GM18502 (cell line): ENCODE data around the gene EYS.
A peak's percentile ranks its signal among the peaks of the same experiment; 100 is the strongest.

Source experiments
- ATAC-seq: cut with Tn5 transposase; IDR thresholded peaks from one replicate; pipeline ENCODE4 v1.9.1; 2021; ENCODE audit warnings: mild to moderate bottlenecking; ENCODE audit not compliant: unreplicated experiment, poor library complexity

EYS gene

GRCh38 chr6:64439274-64439673 lies 1267.8 kb downstream of the EYS start:
- no peak for ATAC-seq

GRCh38 chr6:64437996-64438395 lies 1269.0 kb downstream of the EYS start:
- no peak for ATAC-seq

- ATAC-seq: no peak
These were observed 1277.1 kb downstream of the EYS start for GRCh38 chr6:64429926-64430325.

GRCh38 chr6:64428186-64428585 lies 1278.8 kb downstream of the EYS start:
- no peak for ATAC-seq

- ATAC-seq: no peak
These were observed 1291.1 kb downstream of the EYS start for GRCh38 chr6:64415926-64416325.

DNA sequence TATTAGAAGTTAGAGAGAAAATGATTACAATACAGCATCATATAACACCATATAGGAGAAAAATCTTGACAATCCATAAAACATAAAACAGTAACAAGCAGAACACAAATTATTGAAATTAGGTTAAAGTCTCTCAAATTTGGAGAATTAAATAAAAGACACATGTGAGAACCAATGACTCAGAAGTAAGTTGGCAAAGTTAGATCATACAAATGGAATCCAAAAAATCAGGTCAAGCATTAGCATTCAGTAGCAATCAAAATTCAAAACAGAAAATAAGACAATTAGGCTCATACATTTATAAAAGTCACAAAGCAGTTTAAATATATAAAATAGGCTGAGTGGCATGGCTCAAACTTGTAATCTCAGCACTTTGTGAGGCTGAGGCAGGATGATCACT lies 1295.8 kb downstream of the EYS start:
- no peak for ATAC-seq

GRCh38 chr6:64409948-64410347 lies 1297.1 kb downstream of the EYS start:
- no peak for ATAC-seq

DNA sequence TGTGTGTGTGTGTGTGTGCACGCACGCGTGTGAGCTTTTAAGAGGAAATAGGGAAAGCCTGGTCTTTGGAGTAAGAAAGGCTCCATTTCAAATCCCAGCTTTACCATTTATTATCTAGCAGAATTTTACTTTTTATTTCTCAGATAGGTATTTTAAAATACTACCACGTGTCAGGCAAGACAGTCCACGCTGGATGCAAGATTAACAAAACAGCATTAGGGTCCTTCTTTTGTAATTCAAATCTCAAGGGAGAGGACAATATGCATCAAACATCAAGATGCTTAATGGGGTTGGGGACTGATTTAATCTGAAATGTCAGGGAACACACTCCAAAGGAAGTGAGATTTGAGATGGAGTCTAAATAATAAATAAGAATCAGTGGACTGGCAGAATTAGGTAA lies 1302.6 kb downstream of the EYS start:
- ATAC-seq: no peak

- no peak for ATAC-seq
These were observed 1323.7 kb downstream of the EYS start for GRCh38 chr6:64383277-64383676.

DNA sequence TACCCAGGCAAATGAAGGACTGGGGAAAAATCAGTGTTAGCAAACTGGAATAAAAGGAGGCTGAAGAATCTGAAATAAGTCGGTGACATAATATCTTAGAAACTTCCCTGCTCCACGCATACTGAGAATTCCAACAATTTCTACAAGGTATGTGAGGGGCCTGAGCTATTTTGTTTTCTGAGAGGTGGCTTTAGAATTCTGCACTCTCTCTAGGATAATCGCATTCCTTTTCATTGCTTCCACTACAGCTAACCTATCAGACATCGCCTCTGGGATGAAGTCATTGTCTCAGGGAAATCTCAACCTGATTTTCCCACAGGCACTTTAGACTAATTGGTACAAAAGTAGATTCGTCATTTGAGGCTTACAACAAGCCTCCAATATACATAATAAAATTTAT lies 1330.6 kb downstream of the EYS start:
- ATAC-seq: no peak

DNA sequence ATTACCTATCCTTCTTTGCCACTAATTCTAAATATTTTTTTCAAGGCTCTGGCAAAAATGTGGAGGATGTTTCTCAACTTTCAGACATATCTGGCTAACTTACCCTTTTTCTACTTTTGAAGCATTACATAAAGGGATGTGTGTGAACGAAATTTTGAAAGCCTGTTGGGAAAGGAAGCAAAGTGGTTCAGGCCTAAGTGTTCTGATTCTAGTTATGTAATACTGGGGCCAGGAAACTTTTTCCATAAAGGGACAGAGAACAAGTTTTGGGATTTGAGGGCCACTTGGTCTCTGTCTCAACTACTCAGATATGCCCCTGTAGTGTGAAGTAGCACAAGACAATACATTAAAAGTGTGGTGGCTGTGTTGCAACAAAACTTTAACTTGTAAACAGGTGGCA lies 1349.6 kb downstream of the EYS start:
- ATAC-seq: no peak

GRCh38 chr6:64347411-64347810 lies 1359.6 kb downstream of the EYS start:
- no peak for ATAC-seq

DNA sequence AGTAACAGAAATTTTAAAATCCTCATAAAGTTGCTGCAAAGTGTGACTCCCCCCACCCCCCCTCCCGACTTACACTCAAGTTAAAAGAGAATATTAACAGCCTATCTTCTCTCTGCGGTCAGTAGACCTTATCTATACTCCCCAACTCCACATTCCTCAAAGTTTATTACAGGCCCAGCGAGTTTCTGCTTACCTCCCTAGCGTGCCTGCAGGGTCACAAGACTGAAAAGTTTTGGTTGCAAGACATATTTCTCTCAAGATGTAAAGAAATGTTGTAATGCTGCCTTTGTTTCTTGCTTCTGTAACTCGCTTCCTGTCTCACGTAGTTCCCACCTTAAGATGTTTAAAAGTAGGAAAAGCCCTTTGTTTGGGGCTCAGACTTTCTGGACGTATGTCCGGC lies 1371.8 kb downstream of the EYS start:
- no peak for ATAC-seq

DNA sequence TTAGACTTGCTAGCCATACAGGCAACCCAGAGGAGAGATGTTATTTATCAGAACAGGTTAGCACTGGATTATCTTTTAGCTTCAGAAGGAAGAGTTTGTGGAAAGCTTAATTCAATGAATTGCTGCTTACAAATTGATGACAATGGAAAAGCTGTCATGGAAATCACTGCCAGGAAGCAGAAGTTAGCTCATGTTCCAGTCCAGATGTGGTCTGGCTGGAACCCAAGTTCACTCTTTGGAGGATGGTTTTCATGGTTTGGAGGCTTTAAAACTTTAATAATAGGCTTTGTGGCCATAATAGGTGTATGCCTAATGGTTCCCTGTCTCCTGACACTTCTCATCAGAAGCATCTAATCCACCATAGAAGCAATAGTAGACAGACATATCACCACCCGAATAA lies 1372.4 kb downstream of the EYS start:
- ATAC-seq: no peak

GRCh38 chr6:64330694-64331307 lies 1376.2 kb downstream of the EYS start:
- peak; percentile 54 for ATAC-seq

DNA sequence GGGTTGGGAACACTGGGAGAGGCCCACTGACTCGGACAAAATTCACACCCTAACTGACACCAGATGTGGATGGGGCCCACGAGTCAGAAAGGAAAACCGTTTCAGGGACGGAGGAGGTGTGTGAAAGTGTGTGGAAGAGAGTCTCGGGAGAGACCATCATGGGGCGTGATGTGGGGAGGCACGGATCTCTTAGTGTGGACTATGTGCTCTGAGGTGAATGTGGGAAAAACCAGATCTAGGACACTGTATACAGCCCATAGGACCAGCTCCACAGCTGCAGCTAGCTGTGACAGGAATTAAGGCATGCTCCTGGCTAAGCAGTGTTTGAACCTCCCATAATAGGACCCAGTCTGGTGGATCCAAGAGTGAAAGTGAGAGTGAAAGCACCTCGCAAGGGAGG lies 1380.1 kb downstream of the EYS start:
- no peak for ATAC-seq

GRCh38 chr6:64325093-64325492 lies 1381.9 kb downstream of the EYS start:
- ATAC-seq: no peak

DNA sequence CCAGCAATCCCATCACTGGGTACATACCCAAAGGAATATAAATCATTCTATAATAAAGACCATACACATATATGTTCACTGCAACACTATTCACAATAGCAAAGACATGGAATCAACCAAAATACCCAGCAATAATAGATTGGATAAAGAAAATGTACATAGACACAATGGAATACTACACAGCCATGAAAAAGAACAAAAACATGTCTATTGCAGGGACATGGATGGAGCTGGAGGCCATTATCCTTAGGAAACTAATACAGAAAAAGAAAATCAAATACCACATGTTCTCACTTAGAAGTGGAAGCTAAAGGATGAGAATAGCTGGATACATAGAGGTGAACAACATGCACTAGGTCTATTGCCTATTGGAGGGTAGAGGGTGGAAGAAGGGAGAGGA lies 1396.8 kb downstream of the EYS start:
- ATAC-seq: no peak

- ATAC-seq: no peak
These were observed 1405.5 kb downstream of the EYS start for GRCh38 chr6:64301307-64302236.

DNA sequence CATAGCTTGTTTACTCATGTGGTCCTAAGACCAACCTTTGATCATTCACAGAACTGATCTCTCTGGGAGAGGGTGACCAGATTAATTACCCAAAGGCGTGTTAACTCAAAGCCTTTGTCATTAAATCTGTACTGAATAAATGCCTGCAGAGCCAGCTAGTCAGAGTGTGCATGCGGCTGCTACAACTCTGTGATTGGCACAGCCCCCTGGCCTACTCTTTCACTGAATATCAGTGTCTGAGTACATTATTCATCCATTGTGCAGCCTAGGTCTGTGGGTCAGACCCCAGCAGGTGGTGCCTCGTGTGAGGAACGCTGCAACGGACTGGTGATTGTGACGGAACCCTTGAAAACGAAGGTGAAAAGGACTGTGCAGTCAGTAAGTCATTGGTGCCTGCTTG lies 1407.8 kb downstream of the EYS start:
- ATAC-seq: no peak

DNA sequence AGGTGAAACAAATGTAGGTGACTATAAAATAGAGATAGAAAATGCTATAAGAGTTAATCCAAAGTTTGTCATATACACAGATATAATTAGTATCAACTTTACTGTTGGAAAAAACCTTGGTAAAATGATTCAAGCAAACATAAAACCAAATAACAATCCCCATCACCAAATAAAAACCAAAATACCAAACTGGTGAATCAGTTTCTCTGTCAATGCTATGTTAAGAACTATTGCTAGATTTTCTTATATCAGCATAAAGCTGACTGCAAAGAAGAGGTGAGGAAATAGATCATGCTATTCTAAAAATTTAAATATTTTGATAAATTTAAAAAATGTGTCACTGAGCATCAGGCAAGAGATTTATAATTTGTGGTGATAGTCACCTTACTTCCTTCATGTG lies 1413.0 kb downstream of the EYS start:
- no peak for ATAC-seq

DNA sequence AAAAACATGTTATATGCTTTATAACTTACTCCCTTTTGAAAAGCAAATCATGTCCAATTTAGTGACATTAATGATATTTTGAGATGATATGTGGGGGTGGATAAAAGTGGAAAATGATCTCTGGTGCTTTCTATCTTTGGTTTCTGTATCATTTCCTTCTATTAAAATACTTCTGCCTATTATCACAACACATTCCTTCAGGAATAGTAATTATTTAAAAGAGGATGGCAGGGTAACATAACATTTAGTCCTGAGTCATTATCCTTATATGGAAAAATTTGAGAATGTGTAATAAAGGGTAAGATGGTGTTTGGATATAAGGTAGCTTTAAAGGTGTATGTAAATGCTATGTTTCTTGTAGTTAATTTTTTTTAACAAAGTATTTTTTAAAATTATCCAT lies 1413.7 kb downstream of the EYS start:
- ATAC-seq: no peak
